Measurements from ENCODE around the gene AMER2.

The AMER2 gene

GRCh38 chr13:25210842-25211569, 38.9 kb upstream of the AMER2 start:
- Histone ChIP-seq H3K27me3 (replicated peaks in 2 of 5; ENCODE audit: control insufficient read depth in 4 of 5, insufficient read depth in 5 of 5, low read length in 4 of 5) (peaks cover 0 to 28% (median 9%) of the 10 kb centered on the region in 5 experiments), H3K4me1 (ENCODE audit: control extremely low read depth in 1 of 4, control insufficient read depth in 4 of 4, insufficient read depth in 4 of 4, low read length in 3 of 4) (no peaks in the 10 kb centered on the region), H3K9me3 (ENCODE audit: control extremely low read depth in 1 of 5, control insufficient read depth in 4 of 5, insufficient read depth in 2 of 5, low read depth in 1 of 5, low read length in 4 of 5) (no peaks in the 10 kb centered on the region), H3K36me3 (ENCODE audit: control insufficient read depth in 4 of 4, insufficient read depth in 4 of 4, low read length in 3 of 4) (no peaks in the 10 kb centered on the region), H3K27ac (ENCODE audit: insufficient read depth in 1 of 2, low read depth in 1 of 2, low read length in 2 of 2, poor library complexity in 1 of 2, severe bottlenecking in 2 of 2) (no peak overlapping the region), H3K4me3 (ENCODE audit: control insufficient read depth in 1 of 7, extremely low read depth in 1 of 7, insufficient read depth in 4 of 7, low read depth in 2 of 7, low read length in 6 of 7) (no peak overlapping the region)
- ChIA-PET POLR2A (no interaction called here), CTCF (no interaction called here)
- no peak for DNase-seq
- WGBS (ENCODE audit: insufficient coverage) = 93% methylated on average over 13 of the region's 13 CpGs

DNA sequence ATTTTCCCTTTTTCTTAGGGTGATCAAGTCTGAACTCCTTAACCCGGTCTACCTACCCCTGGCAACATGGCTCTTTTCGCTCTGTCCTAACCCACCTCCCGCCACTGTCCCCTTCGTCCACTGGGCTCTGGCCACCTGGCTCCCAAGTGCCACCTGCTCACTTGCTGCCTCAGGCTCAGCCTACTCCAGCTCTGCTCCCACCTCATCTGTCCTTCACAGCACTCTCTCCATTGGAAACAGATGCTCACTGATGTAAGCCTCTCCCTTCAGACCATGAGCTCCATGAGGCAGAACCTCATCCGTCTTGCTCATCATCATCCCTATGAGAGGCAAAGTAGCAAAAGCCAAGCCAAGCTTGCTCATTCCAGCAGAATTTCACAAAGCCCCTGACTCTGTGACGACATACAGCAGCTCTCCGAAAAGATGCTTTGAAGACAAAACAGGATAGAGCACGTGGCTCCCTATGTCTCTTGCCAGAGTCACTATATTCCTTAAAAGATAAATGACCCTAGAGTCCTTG, 35.3 kb upstream of the AMER2 start:
- Histone ChIP-seq H3K27me3 (replicated peaks in 2 of 5; ENCODE audit: control insufficient read depth in 4 of 5, insufficient read depth in 5 of 5, low read length in 4 of 5) (peaks cover 0 to 47% (median 13%) of the 10 kb centered on the region in 5 experiments), H3K36me3 (ENCODE audit: control insufficient read depth in 4 of 4, insufficient read depth in 4 of 4, low read length in 3 of 4) (no peaks in the 10 kb centered on the region), H3K4me1 (ENCODE audit: control extremely low read depth in 1 of 4, control insufficient read depth in 4 of 4, insufficient read depth in 4 of 4, low read length in 3 of 4) (no peaks in the 10 kb centered on the region), H3K9me3 (ENCODE audit: control extremely low read depth in 1 of 5, control insufficient read depth in 4 of 5, insufficient read depth in 2 of 5, low read depth in 1 of 5, low read length in 4 of 5) (no peaks in the 10 kb centered on the region), H3K4me3 (ENCODE audit: control insufficient read depth in 1 of 7, extremely low read depth in 1 of 7, insufficient read depth in 4 of 7, low read depth in 2 of 7, low read length in 6 of 7) (no peak overlapping the region), H3K27ac (ENCODE audit: insufficient read depth in 1 of 2, low read depth in 1 of 2, low read length in 2 of 2, poor library complexity in 1 of 2, severe bottlenecking in 2 of 2) (no peak overlapping the region)
- ChIA-PET CTCF (interaction anchor here (0.7 to 1.6 kb wide), 2 partner anchors 10 to 14 kb away, joined by 3 to 5 read pairs; no protein-coding TSS in a partner anchor), POLR2A (no interaction called here)
- WGBS (ENCODE audit: insufficient coverage) = 94% methylated on average over 8 of the region's 8 CpGs
- no peak for DNase-seq

- H3K27me3 ChIP-seq (replicated peaks in 2 of 5; ENCODE audit: control insufficient read depth in 4 of 5, insufficient read depth in 5 of 5, low read length in 4 of 5) = peaks cover 0 to 44% (median 15%) of the 10 kb centered on the region in 5 experiments
- no peak overlapping the region for H3K27ac ChIP-seq (ENCODE audit: insufficient read depth in 1 of 2, low read depth in 1 of 2, low read length in 2 of 2, poor library complexity in 1 of 2, severe bottlenecking in 2 of 2)
- no peak overlapping the region for H3K4me3 ChIP-seq (ENCODE audit: control insufficient read depth in 1 of 7, extremely low read depth in 1 of 7, insufficient read depth in 4 of 7, low read depth in 2 of 7, low read length in 6 of 7)
- H3K4me1 ChIP-seq (ENCODE audit: control extremely low read depth in 1 of 4, control insufficient read depth in 4 of 4, insufficient read depth in 4 of 4, low read length in 3 of 4) = no peaks in the 10 kb centered on the region
- H3K9me3 ChIP-seq (ENCODE audit: control extremely low read depth in 1 of 5, control insufficient read depth in 4 of 5, insufficient read depth in 2 of 5, low read depth in 1 of 5, low read length in 4 of 5) = peaks cover 0 to 3% (median 0%) of the 10 kb centered on the region in 5 experiments
- WGBS (ENCODE audit: insufficient coverage) = 94% methylated on average over 4 of the region's 4 CpGs
- H3K36me3 ChIP-seq (ENCODE audit: control insufficient read depth in 4 of 4, insufficient read depth in 4 of 4, low read length in 3 of 4) = no peaks in the 10 kb centered on the region
- no peak for DNase-seq
- ChIA-PET POLR2A (no interaction called here), CTCF (no interaction called here)
Measured at GRCh38 chr13:25204863-25205262, 32.8 kb upstream of the AMER2 start.

- Histone ChIP-seq H3K27me3 (replicated peaks in 2 of 5; ENCODE audit: control insufficient read depth in 4 of 5, insufficient read depth in 5 of 5, low read length in 4 of 5) (peaks cover 0 to 49% (median 11%) of the 10 kb centered on the region in 5 experiments), H3K27ac (ENCODE audit: insufficient read depth in 1 of 2, low read depth in 1 of 2, low read length in 2 of 2, poor library complexity in 1 of 2, severe bottlenecking in 2 of 2) (no peak overlapping the region), H3K4me3 (ENCODE audit: control insufficient read depth in 1 of 7, extremely low read depth in 1 of 7, insufficient read depth in 4 of 7, low read depth in 2 of 7, low read length in 6 of 7) (no peak overlapping the region), H3K36me3 (ENCODE audit: control insufficient read depth in 4 of 4, insufficient read depth in 4 of 4, low read length in 3 of 4) (no peaks in the 10 kb centered on the region), H3K4me1 (ENCODE audit: control extremely low read depth in 1 of 4, control insufficient read depth in 4 of 4, insufficient read depth in 4 of 4, low read length in 3 of 4) (no peaks in the 10 kb centered on the region), H3K9me3 (ENCODE audit: control extremely low read depth in 1 of 5, control insufficient read depth in 4 of 5, insufficient read depth in 2 of 5, low read depth in 1 of 5, low read length in 4 of 5) (peaks cover 0 to 3% (median 0%) of the 10 kb centered on the region in 5 experiments)
- CTCF ChIA-PET = interaction anchor here (0.6 kb wide), 1 partner anchor 10 kb away, joined by 3 read pairs; no protein-coding TSS in a partner anchor
- WGBS (ENCODE audit: insufficient coverage) = 44% methylated on average over 11 of the region's 17 CpGs
- DNase-seq = no peak
- POLR2A ChIA-PET = no interaction called here
Measured at GRCh38 chr13:25203127-25203740, 31.1 kb upstream of the AMER2 start.

DNA sequence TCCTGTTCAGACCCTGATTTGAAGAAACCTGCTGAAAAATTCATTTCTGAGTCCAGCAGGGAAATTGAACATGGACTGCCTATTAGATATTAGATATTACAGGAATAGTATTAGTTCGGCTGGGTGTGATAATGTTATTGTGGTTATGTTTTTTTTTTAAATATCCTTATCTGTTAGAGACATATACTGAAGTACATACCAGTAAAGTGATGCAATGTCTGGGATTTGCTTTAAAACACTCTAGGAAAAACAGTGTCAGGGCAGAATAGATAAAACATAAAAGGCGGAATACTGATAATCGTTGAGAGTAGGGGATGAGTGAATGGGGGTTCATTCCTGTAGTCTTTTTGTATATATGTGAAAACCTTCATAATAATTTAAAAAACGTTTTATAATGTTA, 28.7 kb upstream of the AMER2 start:
- H3K27me3 ChIP-seq (replicated peaks in 2 of 5; ENCODE audit: control insufficient read depth in 4 of 5, insufficient read depth in 5 of 5, low read length in 4 of 5) = peaks cover 0 to 40% (median 11%) of the 10 kb centered on the region in 5 experiments
- ChIA-PET CTCF (no interaction called here), POLR2A (interaction anchor here (0.6 kb wide), 1 partner anchor 12 kb away, joined by 3 read pairs; no protein-coding TSS in a partner anchor)
- H3K9me3 ChIP-seq (ENCODE audit: control extremely low read depth in 1 of 5, control insufficient read depth in 4 of 5, insufficient read depth in 2 of 5, low read depth in 1 of 5, low read length in 4 of 5) = peaks cover 0 to 3% (median 0%) of the 10 kb centered on the region in 5 experiments
- no peaks in the 10 kb centered on the region for H3K36me3 ChIP-seq (ENCODE audit: control insufficient read depth in 4 of 4, insufficient read depth in 4 of 4, low read length in 3 of 4)
- no peak overlapping the region for H3K4me3 ChIP-seq (ENCODE audit: control insufficient read depth in 1 of 7, extremely low read depth in 1 of 7, insufficient read depth in 4 of 7, low read depth in 2 of 7, low read length in 6 of 7)
- no peaks in the 10 kb centered on the region for H3K4me1 ChIP-seq (ENCODE audit: control extremely low read depth in 1 of 4, control insufficient read depth in 4 of 4, insufficient read depth in 4 of 4, low read length in 3 of 4)
- H3K27ac ChIP-seq (ENCODE audit: insufficient read depth in 1 of 2, low read depth in 1 of 2, low read length in 2 of 2, poor library complexity in 1 of 2, severe bottlenecking in 2 of 2) = no peak overlapping the region
- no peak for DNase-seq
- WGBS (ENCODE audit: insufficient coverage) = no CpG with 5 or more reads among the region's 4 CpGs

DNA sequence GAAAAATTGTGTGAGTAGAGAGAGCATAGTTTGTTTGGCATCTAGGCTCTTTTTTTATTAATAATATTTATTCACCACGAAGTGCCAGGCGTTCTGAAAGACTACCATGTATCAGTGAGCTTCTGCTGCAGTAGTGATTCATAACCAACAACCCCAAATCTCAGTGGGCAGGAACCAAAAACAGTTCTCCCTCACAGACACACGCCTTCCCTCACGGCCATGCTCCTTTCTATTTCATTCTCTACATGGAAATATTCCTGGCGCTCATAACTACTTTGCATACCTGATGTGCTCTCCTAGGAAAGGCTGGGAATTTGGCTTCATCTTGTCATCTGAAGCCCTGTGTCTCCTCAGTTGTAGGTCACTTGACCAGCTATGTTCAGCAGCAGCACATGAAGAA, 26.6 kb upstream of the AMER2 start:
- 92% methylated on average over 3 of the region's 5 CpGs for WGBS (ENCODE audit: insufficient coverage)
- peaks cover 0 to 4% (median 0%) of the 10 kb centered on the region in 5 experiments for H3K9me3 ChIP-seq (ENCODE audit: control extremely low read depth in 1 of 5, control insufficient read depth in 4 of 5, insufficient read depth in 2 of 5, low read depth in 1 of 5, low read length in 4 of 5)
- CTCF ChIA-PET = no interaction called here
- no peak overlapping the region for H3K4me3 ChIP-seq (ENCODE audit: control insufficient read depth in 1 of 7, extremely low read depth in 1 of 7, insufficient read depth in 4 of 7, low read depth in 2 of 7, low read length in 6 of 7)
- POLR2A ChIA-PET = no interaction called here
- H3K36me3 ChIP-seq (ENCODE audit: control insufficient read depth in 4 of 4, insufficient read depth in 4 of 4, low read length in 3 of 4) = no peaks in the 10 kb centered on the region
- no peaks in the 10 kb centered on the region for H3K4me1 ChIP-seq (ENCODE audit: control extremely low read depth in 1 of 4, control insufficient read depth in 4 of 4, insufficient read depth in 4 of 4, low read length in 3 of 4)
- no peak overlapping the region for H3K27ac ChIP-seq (ENCODE audit: insufficient read depth in 1 of 2, low read depth in 1 of 2, low read length in 2 of 2, poor library complexity in 1 of 2, severe bottlenecking in 2 of 2)
- no peak for DNase-seq
- peaks cover 0 to 36% (median 10%) of the 10 kb centered on the region in 5 experiments for H3K27me3 ChIP-seq (replicated peaks in 2 of 5; ENCODE audit: control insufficient read depth in 4 of 5, insufficient read depth in 5 of 5, low read length in 4 of 5)

GRCh38 chr13:25196971-25197370, 24.9 kb upstream of the AMER2 start:
- no peaks in the 10 kb centered on the region for H3K4me1 ChIP-seq (ENCODE audit: control extremely low read depth in 1 of 4, control insufficient read depth in 4 of 4, insufficient read depth in 4 of 4, low read length in 3 of 4)
- peaks cover 0 to 4% (median 0%) of the 10 kb centered on the region in 5 experiments for H3K9me3 ChIP-seq (ENCODE audit: control extremely low read depth in 1 of 5, control insufficient read depth in 4 of 5, insufficient read depth in 2 of 5, low read depth in 1 of 5, low read length in 4 of 5)
- CTCF ChIA-PET = no interaction called here
- DNase-seq = no peak
- POLR2A ChIA-PET = no interaction called here
- no peak overlapping the region for H3K4me3 ChIP-seq (ENCODE audit: control insufficient read depth in 1 of 7, extremely low read depth in 1 of 7, insufficient read depth in 4 of 7, low read depth in 2 of 7, low read length in 6 of 7)
- H3K36me3 ChIP-seq (ENCODE audit: control insufficient read depth in 4 of 4, insufficient read depth in 4 of 4, low read length in 3 of 4) = no peaks in the 10 kb centered on the region
- H3K27ac ChIP-seq (ENCODE audit: insufficient read depth in 1 of 2, low read depth in 1 of 2, low read length in 2 of 2, poor library complexity in 1 of 2, severe bottlenecking in 2 of 2) = no peak overlapping the region
- 96% methylated on average over 8 of the region's 11 CpGs for WGBS (ENCODE audit: insufficient coverage)
- peaks cover 0 to 34% (median 11%) of the 10 kb centered on the region in 5 experiments for H3K27me3 ChIP-seq (replicated peaks in 2 of 5; ENCODE audit: control insufficient read depth in 4 of 5, insufficient read depth in 5 of 5, low read length in 4 of 5)
